ENCODE data around the gene SYT14.

The SYT14 gene

DNA sequence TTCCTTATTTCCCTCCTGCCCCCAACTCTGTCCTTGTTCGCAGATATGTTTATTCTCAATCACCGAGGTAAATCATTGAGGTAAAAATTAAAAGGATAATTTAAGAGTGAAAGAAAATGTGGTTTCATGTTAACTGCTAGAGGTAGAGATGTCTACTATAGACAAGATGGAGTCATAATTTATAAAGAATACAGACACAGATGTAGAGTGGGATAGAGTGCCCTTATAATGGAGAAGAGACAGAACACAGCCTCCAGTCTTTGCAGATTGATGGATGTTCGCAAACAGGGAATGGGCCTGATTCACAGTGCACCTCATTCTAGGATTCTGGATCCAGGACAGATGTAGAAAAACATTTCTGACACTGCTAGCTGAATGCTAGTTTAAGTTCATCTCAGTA is 155.4 kb downstream of the SYT14 start:
- H3K79me2 ChIP-seq (ENCODE audit: insufficient read depth, low read length): no peaks in the 10 kb centered on the region
- no peaks in the 10 kb centered on the region for H3K9me2 ChIP-seq (replicated peaks; ENCODE audit: insufficient read depth, low read length)
- H3K27ac ChIP-seq (ENCODE audit: low read depth, low read length): no peak overlapping the region
- H3K9ac ChIP-seq (ENCODE audit: low read length): no peak overlapping the region
- no peak overlapping the region for H2AFZ ChIP-seq (ENCODE audit: low read depth, low read length, severe bottlenecking)
- H3K27me3 ChIP-seq (ENCODE audit: low read length): no peaks in the 10 kb centered on the region
- no peaks in the 10 kb centered on the region for H3K9me3 ChIP-seq (ENCODE audit: insufficient read depth, low read length)
- H3F3A ChIP-seq (ENCODE audit: insufficient read depth): no peaks in the 10 kb centered on the region
- no peak overlapping the region for H3K4me3 ChIP-seq (ENCODE audit: insufficient read depth, low read length, poor library complexity, severe bottlenecking)
- no peak for TF ChIP-seq EZH2phosphoT487 (conservative IDR thresholded peaks at IDR 0.05; ENCODE audit: low read length)
- TF ChIP-seq, protein P1, sequence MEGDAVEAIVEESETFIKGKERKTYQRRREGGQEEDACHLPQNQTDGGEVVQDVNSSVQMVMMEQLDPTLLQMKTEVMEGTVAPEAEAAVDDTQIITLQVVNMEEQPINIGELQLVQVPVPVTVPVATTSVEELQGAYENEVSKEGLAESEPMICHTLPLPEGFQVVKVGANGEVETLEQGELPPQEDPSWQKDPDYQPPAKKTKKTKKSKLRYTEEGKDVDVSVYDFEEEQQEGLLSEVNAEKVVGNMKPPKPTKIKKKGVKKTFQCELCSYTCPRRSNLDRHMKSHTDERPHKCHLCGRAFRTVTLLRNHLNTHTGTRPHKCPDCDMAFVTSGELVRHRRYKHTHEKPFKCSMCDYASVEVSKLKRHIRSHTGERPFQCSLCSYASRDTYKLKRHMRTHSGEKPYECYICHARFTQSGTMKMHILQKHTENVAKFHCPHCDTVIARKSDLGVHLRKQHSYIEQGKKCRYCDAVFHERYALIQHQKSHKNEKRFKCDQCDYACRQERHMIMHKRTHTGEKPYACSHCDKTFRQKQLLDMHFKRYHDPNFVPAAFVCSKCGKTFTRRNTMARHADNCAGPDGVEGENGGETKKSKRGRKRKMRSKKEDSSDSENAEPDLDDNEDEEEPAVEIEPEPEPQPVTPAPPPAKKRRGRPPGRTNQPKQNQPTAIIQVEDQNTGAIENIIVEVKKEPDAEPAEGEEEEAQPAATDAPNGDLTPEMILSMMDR (IDR thresholded peaks at IDR 0.05; ENCODE audit: insufficient read depth, low read length, poor library complexity, severe bottlenecking): no peak
- H3K36me3 ChIP-seq (ENCODE audit: low read length): no peaks in the 10 kb centered on the region
- H4K20me1 ChIP-seq (ENCODE audit: low read depth, low read length): no peaks in the 10 kb centered on the region
- no peak overlapping the region for H3K4me2 ChIP-seq (ENCODE audit: low read depth, low read length, poor library complexity, severe bottlenecking)

DNA sequence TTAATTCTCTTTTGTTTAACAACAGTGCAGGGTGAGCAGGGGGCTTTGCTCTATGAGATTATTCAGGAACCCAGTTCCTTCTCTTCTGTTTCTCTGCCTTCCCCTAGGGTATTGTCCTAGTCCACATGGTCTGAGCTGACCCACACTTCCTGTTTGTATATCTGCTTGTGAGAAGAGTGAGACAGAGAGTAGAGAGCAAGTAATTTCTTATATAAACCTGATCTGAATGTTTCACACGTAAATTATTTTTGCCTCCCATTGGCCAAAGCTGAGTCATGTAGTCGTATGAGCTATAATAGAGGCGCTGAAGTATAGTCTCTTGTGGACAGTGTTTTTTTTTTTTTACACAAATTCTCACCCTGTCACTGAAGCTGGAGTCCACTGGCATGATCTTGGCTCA is 160.3 kb downstream of the SYT14 start:
- Histone ChIP-seq H3K36me3 (ENCODE audit: low read length) (no peaks in the 10 kb centered on the region), H3K27me3 (ENCODE audit: low read length) (no peaks in the 10 kb centered on the region), H3K4me3 (ENCODE audit: insufficient read depth, low read length, poor library complexity, severe bottlenecking) (no peak overlapping the region), H3K79me2 (ENCODE audit: insufficient read depth, low read length) (no peaks in the 10 kb centered on the region), H2AFZ (ENCODE audit: low read depth, low read length, severe bottlenecking) (no peak overlapping the region), H3F3A (ENCODE audit: insufficient read depth) (no peaks in the 10 kb centered on the region), H3K27ac (ENCODE audit: low read depth, low read length) (no peak overlapping the region), H3K9ac (ENCODE audit: low read length) (no peak overlapping the region), H3K4me2 (ENCODE audit: low read depth, low read length, poor library complexity, severe bottlenecking) (no peak overlapping the region), H3K9me3 (ENCODE audit: insufficient read depth, low read length) (no peaks in the 10 kb centered on the region), H3K9me2 (replicated peaks; ENCODE audit: insufficient read depth, low read length) (no peaks in the 10 kb centered on the region), H4K20me1 (ENCODE audit: low read depth, low read length) (no peaks in the 10 kb centered on the region)
- no peak for TF ChIP-seq EZH2phosphoT487 (conservative IDR thresholded peaks at IDR 0.05; ENCODE audit: low read length)
- TF ChIP-seq, protein P1 (IDR thresholded peaks at IDR 0.05; ENCODE audit: insufficient read depth, low read length, poor library complexity, severe bottlenecking): no peak

DNA sequence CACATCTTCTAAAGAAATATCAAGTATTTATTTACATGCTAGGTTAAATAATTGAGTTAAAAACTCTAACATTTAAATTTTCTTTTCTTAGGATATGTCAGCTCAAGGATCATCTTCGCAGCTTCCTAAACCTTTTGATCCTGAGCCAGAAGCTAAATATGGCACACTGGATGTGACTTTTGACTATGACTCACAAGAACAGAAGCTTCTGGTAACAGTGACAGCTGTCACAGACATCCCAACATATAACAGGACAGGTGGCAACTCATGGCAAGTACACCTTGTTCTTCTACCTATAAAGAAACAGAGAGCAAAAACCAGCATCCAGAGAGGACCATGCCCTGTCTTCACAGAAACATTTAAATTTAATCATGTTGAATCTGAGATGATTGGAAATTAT is 161.9 kb downstream of the SYT14 start:
- H3K27ac ChIP-seq (ENCODE audit: low read depth, low read length): no peak overlapping the region
- no peaks in the 10 kb centered on the region for H3K36me3 ChIP-seq (ENCODE audit: low read length)
- no peak overlapping the region for H3K4me2 ChIP-seq (ENCODE audit: low read depth, low read length, poor library complexity, severe bottlenecking)
- H3F3A ChIP-seq (ENCODE audit: insufficient read depth): no peaks in the 10 kb centered on the region
- no peaks in the 10 kb centered on the region for H3K27me3 ChIP-seq (ENCODE audit: low read length)
- H4K20me1 ChIP-seq (ENCODE audit: low read depth, low read length): no peaks in the 10 kb centered on the region
- H3K9me2 ChIP-seq (replicated peaks; ENCODE audit: insufficient read depth, low read length): no peaks in the 10 kb centered on the region
- H3K4me3 ChIP-seq (ENCODE audit: insufficient read depth, low read length, poor library complexity, severe bottlenecking): no peak overlapping the region
- H3K9me3 ChIP-seq (ENCODE audit: insufficient read depth, low read length): no peaks in the 10 kb centered on the region
- H3K79me2 ChIP-seq (ENCODE audit: insufficient read depth, low read length): no peaks in the 10 kb centered on the region
- H2AFZ ChIP-seq (ENCODE audit: low read depth, low read length, severe bottlenecking): no peak overlapping the region
- no peak for TF ChIP-seq EZH2phosphoT487 (conservative IDR thresholded peaks at IDR 0.05; ENCODE audit: low read length)
- TF ChIP-seq, protein P1 (IDR thresholded peaks at IDR 0.05; ENCODE audit: insufficient read depth, low read length, poor library complexity, severe bottlenecking): no peak
- no peak overlapping the region for H3K9ac ChIP-seq (ENCODE audit: low read length)
